ENCODE measurements around the gene VPS8. TPM values are rescaled to one million over a fixed set of nuclear protein-coding genes. Genes with fewer than 3 reads are reported as not detected.

VPS8 gene
- total RNA-seq, 4 donors from 2014 or later: 46.3 to 76.9 (median 59.3) TPM

- Histone ChIP-seq H3K4me3 (no peak overlapping the region), H3K9me3 (no peaks in the 10 kb centered on the region), H3K36me3 (peaks cover 0 to 81% (median 5%) of the 10 kb centered on the region in 3 donors), H3K27me3 (no peaks in the 10 kb centered on the region), H3K4me1 (no peaks in the 10 kb centered on the region), H3K27ac (no peak overlapping the region)
- WGBS, 2 donors: 89% methylated on average over 4 of the region's 4 CpGs
- TF ChIP-seq CTCF (IDR thresholded peaks at IDR 0.05) (no peak), EP300 (IDR thresholded peaks at IDR 0.05) (no peak), POLR2A (IDR thresholded peaks at IDR 0.05) (no peak)
- DNase-seq (ENCODE audit: low spot score in 2 of 2): no peak
Observed at GRCh38 chr3:184832903-184833302, 20.9 kb downstream of the VPS8 start.

DNA sequence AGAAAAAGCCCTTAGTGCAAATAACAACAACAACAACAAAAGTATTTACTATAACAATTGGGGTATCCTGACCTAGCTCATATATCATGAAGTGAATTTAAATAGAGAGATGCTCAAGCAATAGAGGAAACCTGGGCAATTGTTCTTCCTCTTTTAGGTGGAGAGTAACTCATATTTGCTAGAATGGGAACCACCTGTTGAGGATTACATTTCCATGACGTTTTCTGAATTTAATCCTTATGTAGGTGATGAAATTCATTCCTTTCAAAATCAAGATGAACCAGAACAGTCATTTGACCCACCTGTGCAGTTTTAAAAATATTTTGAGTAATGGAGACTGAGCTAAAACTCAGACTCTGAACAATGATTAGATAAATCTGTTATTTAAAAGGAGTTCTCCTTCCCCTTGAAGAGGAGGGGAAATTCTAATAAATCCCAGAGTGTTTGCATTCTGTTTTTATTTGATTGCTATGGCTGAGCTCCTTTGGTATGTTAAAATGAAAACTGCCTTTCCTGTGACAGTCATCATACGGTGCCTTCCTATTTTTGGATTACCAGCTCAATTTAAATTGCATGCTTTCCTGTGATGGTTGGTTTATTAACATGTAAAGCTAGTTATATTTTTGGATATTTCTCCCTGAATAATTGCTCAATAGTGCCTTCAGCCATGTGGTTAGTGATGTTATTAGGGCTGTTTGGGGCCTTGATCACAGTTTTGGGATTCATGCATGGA is 24.3 kb downstream of the VPS8 start:
- no peak overlapping the region for H3K27ac ChIP-seq
- 59 to 69% methylated on average over 2 of the region's 2 CpGs for WGBS, 2 donors
- TF ChIP-seq EP300 (IDR thresholded peaks at IDR 0.05) (no peak), POLR2A (IDR thresholded peaks at IDR 0.05) (no peak), CTCF (IDR thresholded peaks at IDR 0.05) (no peak)
- H3K27me3 ChIP-seq: no peaks in the 10 kb centered on the region
- H3K4me3 ChIP-seq: no peak overlapping the region
- DNase-seq (ENCODE audit: low spot score in 2 of 2): no peak
- H3K36me3 ChIP-seq: peaks cover 0 to 57% (median 5%) of the 10 kb centered on the region in 3 donors
- H3K9me3 ChIP-seq: no peaks in the 10 kb centered on the region
- no peaks in the 10 kb centered on the region for H3K4me1 ChIP-seq

DNA sequence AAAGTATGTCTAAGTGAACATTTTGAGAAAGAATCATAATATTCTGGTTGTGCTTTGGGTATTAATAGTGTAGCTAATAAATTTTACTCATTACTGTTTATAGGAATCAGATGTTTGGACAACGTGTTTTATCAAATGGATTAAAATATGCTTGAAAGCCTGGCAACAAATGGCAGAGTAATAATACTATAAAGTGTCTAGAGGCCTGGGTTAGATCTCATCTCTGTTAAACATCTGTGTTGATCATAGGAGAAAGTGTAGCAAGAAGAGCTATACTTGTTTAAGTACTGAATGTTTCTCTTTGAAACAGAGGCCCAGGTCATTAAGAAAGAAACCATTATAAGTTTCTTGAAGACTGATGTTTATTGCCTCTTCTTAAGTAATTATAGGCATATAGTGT is 30.5 kb downstream of the VPS8 start:
- whole genome bisulfite sequencing, 2 donors: 66 to 73% methylated on average over 1 of the region's 1 CpG
- Histone ChIP-seq H3K27me3 (no peaks in the 10 kb centered on the region), H3K9me3 (no peaks in the 10 kb centered on the region), H3K27ac (no peak overlapping the region), H3K36me3 (peaks cover 0 to 6% (median 0%) of the 10 kb centered on the region in 3 donors), H3K4me1 (no peaks in the 10 kb centered on the region), H3K4me3 (no peak overlapping the region)
- TF ChIP-seq CTCF (IDR thresholded peaks at IDR 0.05) (no peak), POLR2A (IDR thresholded peaks at IDR 0.05) (no peak), EP300 (IDR thresholded peaks at IDR 0.05) (no peak)
- DNase-seq (ENCODE audit: low spot score in 2 of 2): no peak

GRCh38 chr3:184845819-184846218 is 33.9 kb downstream of the VPS8 start:
- Histone ChIP-seq H3K27me3 (no peaks in the 10 kb centered on the region), H3K9me3 (no peaks in the 10 kb centered on the region), H3K4me3 (no peak overlapping the region), H3K36me3 (peaks cover 0 to 14% (median 4%) of the 10 kb centered on the region in 3 donors), H3K27ac (no peak overlapping the region), H3K4me1 (no peaks in the 10 kb centered on the region)
- DNase-seq (ENCODE audit: low spot score in 2 of 2): no peak
- no peak for TF ChIP-seq POLR2A (IDR thresholded peaks at IDR 0.05)
- TF ChIP-seq EP300 (IDR thresholded peaks at IDR 0.05): no peak
- TF ChIP-seq CTCF (IDR thresholded peaks at IDR 0.05): no peak

- H3K4me1 ChIP-seq: no peaks in the 10 kb centered on the region
- no peak for TF ChIP-seq CTCF (IDR thresholded peaks at IDR 0.05)
- no peak for TF ChIP-seq POLR2A (IDR thresholded peaks at IDR 0.05)
- no peak for TF ChIP-seq EP300 (IDR thresholded peaks at IDR 0.05)
- 88 to 92% methylated on average over 6 of the region's 6 CpGs for WGBS, 2 donors
- peaks cover 0 to 21% (median 4%) of the 10 kb centered on the region in 3 donors for H3K36me3 ChIP-seq
- no peaks in the 10 kb centered on the region for H3K9me3 ChIP-seq
- H3K27ac ChIP-seq: no peak overlapping the region
- H3K4me3 ChIP-seq: no peak overlapping the region
- DNase-seq (ENCODE audit: low spot score in 2 of 2): no peak
- H3K27me3 ChIP-seq: no peaks in the 10 kb centered on the region
Observed at GRCh38 chr3:184846496-184846895, 34.5 kb downstream of the VPS8 start.
